Heart left ventricle (tissue), 13 donors: ENCODE measurements around the gene SLC16A9.

Experiments
- CTCF ChIP-seq, 12 donors: fragments of 200-600 bp; sonication (generic) in 4 of 12; IDR thresholded peaks; one replicate each; pipeline versions ENCODE4 v1.5.0 to v1.8.0; 2018 to 2022; ENCODE audit warnings: antibody characterized with exemption in 12 of 12, mild to moderate bottlenecking in 5 of 12
- POLR2A ChIP-seq, 2 donors: fragments of 450-650 bp; IDR thresholded peaks; one replicate each; pipeline ENCODE4 v1.6.1; 2017; ENCODE audit warnings: antibody characterized with exemption in 2 of 2, mild to moderate bottlenecking in 2 of 2, moderate library complexity in 2 of 2
- donor health status: ischemic (EF 13 %, LVEDD 7.1; RV severe dilation, severe dysfunction).
- donor health status: DM: no; HTN: yes; CAD: no.
- donor health status: DM: no; HTN: no; CAD: no.
- donor health status: ischemic (EF 25% LVEDD 6.9; RV normal size, moderate dysfunction).
- donor health status: ischemic (EF 25% LVEDD 5.7; RV mildly dilated, moderate dysfunction).
- donor health status: ischemic (EF 35%, LVEDD 5.7; RV mildly dilated, moderate dysfunction).
- donor health status: nonischemic (EF 11% LVEDD 7.7; RV severe dilation, severe dysfunction).
- donor health status: DM: yes; HTN: yes; CAD: no.
- donor health status: PGD.
- donor health status: ischemic (EF 29% LVEDD 5.4; RV normal size, mild dysfunction).
- donor health status: nonischemic (EF 23%, LVEDD 6.1; RV moderate dilation, normal function).

- no peak for TF ChIP-seq POLR2A (IDR thresholded peaks at IDR 0.05)
- TF ChIP-seq CTCF (IDR thresholded peaks at IDR 0.05) = no peak
Measured at GRCh38 chr10:59657724-59658123, 51.9 kb downstream of the SLC16A9 start.
